IPS-18c (cell line): ENCODE measurements around the gene FGF10.

Experiments used
- H3K4me3 ChIP-seq: 2 replicates; pipeline ENCODE4 v1.7.0; 2013; ENCODE audit warnings: low read depth, mild to moderate bottlenecking, low read length, moderate library complexity; ENCODE audit not compliant: insufficient read depth
- H3K9me3 ChIP-seq: one replicate; pipeline ENCODE4 v1.6.1; 2013; ENCODE audit warnings: mild to moderate bottlenecking, low read length, moderate library complexity; ENCODE audit not compliant: control insufficient read depth, insufficient read depth

Gene FGF10

DNA sequence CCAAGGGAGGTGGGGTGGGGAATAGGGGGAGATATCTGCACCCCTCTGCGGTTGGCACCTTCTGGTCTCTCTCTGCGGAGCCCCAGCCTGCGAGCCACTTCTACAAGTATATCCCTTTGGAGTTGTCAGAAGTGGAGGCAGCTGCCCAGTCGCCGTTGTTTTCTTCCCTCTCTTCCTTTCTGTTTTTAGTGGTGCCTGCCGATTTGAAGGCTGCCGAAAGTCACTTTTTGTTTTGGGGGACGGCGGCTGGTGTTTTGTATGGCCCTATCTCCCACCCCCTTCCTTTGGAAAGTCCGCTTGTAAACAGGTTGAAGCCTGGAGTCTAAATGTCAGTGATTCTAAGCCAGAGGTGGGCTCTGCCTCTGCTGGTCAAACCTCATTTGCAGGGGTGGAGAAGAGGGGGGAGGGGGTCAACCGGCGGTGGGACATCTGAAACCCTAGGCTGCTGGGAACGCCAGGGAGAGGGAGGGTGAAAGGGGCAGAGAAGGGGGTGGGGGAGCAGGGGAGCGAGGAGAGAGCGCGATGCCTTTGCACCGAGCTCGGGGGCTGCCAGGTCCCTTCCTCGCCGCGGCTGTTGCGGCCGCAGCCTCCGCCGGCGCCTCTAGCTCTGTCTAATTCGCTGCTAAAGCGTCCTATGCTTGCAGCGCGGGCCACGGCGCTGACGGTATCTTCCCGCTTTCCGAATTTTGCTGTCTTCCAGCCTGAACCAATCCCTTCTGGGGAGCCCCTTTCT, at the start of gene FGF10:
FGF10 (minus strand) TSS at position 331 of the 733 bp plus-strand sequence. CDS start 738 bp downstream, outside the sequence.
- peak within 1 kb of the TSS; percentile 63 for H3K4me3 ChIP-seq
- no peaks in the 10 kb centered on the region for H3K9me3 ChIP-seq

GRCh38 chr5:44426944-44427343, 37.7 kb upstream of the FGF10 start:
- Histone ChIP-seq H3K9me3 (no peaks in the 10 kb centered on the region), H3K4me3 (no peak overlapping the region)

- H3K9me3 ChIP-seq, result no peaks in the 10 kb centered on the region
- H3K4me3 ChIP-seq, result no peak overlapping the region
Observed at GRCh38 chr5:44412286-44412685, 23.1 kb upstream of the FGF10 start.

GRCh38 chr5:44402084-44402483, 12.9 kb upstream of the FGF10 start:
- H3K9me3 ChIP-seq, result no peaks in the 10 kb centered on the region
- no peak overlapping the region for H3K4me3 ChIP-seq

GRCh38 chr5:44401611-44402010, 12.4 kb upstream of the FGF10 start:
- Histone ChIP-seq H3K9me3 (no peaks in the 10 kb centered on the region), H3K4me3 (no peak overlapping the region)

- no peaks in the 10 kb centered on the region for H3K9me3 ChIP-seq
- no peak overlapping the region for H3K4me3 ChIP-seq
Observed at GRCh38 chr5:44398382-44398781, 9.2 kb upstream of the FGF10 start.

DNA sequence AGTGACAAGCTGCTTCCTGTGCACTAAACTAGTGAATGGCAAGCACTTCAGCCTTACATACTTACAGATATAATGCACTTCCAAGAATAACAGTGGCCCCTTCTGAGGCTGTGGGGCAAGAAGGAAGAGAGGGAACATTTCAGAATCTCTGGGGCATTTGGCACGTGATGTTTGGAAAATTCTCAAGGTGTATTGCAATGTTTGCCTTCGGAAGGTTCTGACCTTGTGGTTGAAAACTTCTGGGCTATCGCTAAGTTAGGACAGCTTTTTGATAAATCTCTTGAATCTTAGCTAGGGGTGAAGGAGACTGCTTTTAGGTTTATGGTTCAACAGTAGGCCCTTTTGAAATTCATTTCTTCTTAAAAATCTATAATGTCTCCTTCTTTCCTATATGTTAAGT, 7.1 kb upstream of the FGF10 start:
- H3K4me3 ChIP-seq, result no peak overlapping the region
- H3K9me3 ChIP-seq, result no peaks in the 10 kb centered on the region

GRCh38 chr5:44390351-44390750, 1.1 kb upstream of the FGF10 start:
- peak overlapping the region; percentile 63; the same call in 1 of the 2 replicates for H3K4me3 ChIP-seq
- H3K9me3 ChIP-seq, result no peaks in the 10 kb centered on the region

DNA sequence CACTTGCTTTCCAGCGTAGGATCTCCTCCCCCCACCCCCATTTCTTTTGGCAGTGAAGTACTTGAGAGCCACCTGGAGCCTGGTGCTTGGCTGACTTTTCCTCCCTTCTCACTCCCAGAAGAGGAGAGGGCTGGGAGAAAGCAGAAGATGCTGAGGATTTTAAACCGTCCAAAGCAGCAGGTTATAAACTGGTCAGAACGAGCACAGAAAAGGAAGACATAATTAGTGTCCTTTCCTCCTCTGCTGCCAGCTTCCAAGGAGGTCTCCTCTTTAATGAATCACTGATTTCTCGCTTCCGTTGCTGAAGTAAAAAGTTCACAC, 563 bp upstream of the FGF10 start:
- H3K9me3 ChIP-seq, result no peaks in the 10 kb centered on the region
- H3K4me3 ChIP-seq, result peak overlapping the region; percentile 63

- Histone ChIP-seq H3K9me3 (no peaks in the 10 kb centered on the region), H3K4me3 (peak overlapping the region; percentile 63)
Observed at GRCh38 chr5:44388321-44389089, 715 bp downstream of the FGF10 start.

- H3K4me3 ChIP-seq, result peak overlapping the region; percentile 63
- no peaks in the 10 kb centered on the region for H3K9me3 ChIP-seq
Observed at GRCh38 chr5:44387921-44388320, 1.3 kb downstream of the FGF10 start.

DNA sequence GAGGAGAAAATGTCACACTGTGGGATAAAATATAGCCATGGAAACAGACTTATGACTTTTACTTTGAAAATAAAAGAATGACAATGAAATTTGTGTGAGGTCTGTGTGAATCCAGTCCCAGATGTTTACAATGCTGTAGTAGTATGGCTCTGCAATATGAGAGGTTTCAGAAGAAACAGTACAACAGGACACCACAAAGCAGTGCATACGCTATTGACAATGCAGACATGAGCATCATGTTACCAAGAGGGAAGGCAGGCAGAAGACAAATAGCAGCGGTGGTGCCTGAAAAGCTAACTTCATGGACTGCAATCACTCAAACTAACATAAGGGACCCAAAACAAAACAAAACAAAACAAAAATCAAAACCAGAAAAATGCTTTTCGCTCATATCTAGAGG, 1.8 kb downstream of the FGF10 start:
- H3K4me3 ChIP-seq, result no peak overlapping the region
- H3K9me3 ChIP-seq, result no peaks in the 10 kb centered on the region

GRCh38 chr5:44385291-44385900, 3.8 kb downstream of the FGF10 start:
- H3K9me3 ChIP-seq, result no peaks in the 10 kb centered on the region
- H3K4me3 ChIP-seq, result no peak overlapping the region

DNA sequence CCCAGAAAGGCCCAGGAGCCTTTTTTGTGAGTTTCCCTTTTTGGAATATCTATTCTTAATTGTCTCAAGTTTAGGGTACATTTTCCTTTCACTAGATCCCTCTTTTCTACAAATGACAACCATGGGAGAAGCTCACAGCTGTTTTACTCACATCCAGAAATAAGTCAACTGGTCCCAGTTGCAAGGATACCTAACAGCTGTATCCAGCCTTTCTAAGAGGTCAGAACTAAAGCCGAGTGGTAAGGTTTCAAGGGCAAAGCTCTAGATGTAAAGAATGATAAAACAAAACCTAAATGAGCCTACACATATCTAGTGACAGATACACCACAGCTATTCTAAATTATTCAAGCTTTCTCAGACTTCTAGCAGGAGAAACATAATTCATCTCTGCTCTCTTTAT, 4.4 kb downstream of the FGF10 start:
- H3K9me3 ChIP-seq, result no peaks in the 10 kb centered on the region
- no peak overlapping the region for H3K4me3 ChIP-seq

DNA sequence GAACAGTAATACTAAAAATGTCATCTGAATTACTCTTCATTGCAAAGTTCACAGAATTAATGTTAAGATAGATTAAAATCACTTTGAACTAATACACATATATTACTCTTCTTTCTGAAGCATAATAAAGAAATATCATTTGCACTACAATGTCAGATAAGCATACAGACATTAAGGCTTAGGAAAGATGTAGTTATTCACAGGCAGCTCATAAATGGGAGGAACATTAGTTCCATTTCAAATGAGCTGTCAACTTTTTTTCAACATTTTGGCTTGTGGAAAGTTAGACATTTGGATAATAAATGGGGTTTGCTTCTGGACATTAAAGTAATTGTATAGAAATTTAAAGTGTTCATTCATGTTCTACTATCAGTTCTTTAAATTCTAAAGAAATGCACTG, 6.3 kb downstream of the FGF10 start:
- no peak overlapping the region for H3K4me3 ChIP-seq
- H3K9me3 ChIP-seq, result peaks cover 2% of the 10 kb centered on the region

DNA sequence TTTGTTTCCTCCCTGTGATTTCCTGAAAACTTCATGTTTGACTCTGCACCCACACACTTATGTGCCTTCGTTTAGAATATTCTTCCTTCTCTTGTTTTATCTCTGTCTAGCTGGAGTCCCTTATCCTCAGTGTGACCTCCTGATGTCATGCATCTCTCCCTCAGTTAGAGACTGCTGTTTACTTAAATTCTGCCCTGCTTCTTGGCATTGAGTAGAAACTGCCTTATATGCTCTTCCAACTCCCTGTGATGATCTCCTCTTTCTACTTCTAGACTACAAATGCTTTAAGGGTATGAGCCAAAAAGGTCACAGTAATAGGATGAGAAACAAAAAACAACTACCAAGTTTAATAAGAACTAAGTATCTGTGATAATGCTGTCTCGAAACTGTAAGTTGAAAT, 12.2 kb downstream of the FGF10 start:
- Histone ChIP-seq H3K4me3 (no peak overlapping the region), H3K9me3 (peaks cover 2% of the 10 kb centered on the region)

GRCh38 chr5:44372028-44372427, 17.2 kb downstream of the FGF10 start:
- Histone ChIP-seq H3K9me3 (no peaks in the 10 kb centered on the region), H3K4me3 (no peak overlapping the region)

DNA sequence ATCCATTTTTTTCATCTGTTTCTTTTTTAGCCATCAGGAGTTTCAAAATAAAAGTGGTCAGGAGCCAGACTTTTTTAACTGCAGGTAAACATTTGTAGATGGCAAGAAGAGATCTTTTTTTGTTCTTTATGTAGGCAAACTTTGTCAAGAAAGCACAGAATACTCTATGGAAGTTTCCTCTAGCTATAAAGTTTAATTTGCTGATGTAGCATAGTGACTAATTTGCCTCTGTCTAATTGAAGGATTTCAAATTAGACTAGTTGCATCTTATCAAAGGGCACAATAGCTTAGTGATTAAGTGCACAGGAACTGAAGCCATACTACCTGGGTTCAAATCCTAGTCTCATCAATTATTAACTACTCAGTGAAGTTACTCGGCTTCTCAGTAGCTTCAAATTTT, 22.0 kb downstream of the FGF10 start:
- no peaks in the 10 kb centered on the region for H3K9me3 ChIP-seq
- no peak overlapping the region for H3K4me3 ChIP-seq
